ENCODE measurements around the gene VPS4A. TPM values are rescaled to one million over a fixed set of nuclear protein-coding genes. Genes with fewer than 3 reads are reported as not detected.
"Not testable (repeated sequence)": the region's sequence is repeated elsewhere in the genome, so short reads cannot be mapped to it uniquely, and the experiment has no call there.

Gene VPS4A
- total RNA-seq, 1 donor from 2014 or later: 25.6 TPM

- Histone ChIP-seq H3K27ac (ENCODE audit: low read depth, low read length) (no peak overlapping the region), H3K9ac (ENCODE audit: low read depth in 1 of 3, low read length in 3 of 3) (no peak overlapping the region), H3K4me1 (ENCODE audit: control insufficient read depth in 3 of 3, insufficient read depth in 3 of 3, low read length in 3 of 3) (peaks cover 4 to 7% (median 6%) of the 10 kb centered on the region in 3 donors), H3K4me3 (ENCODE audit: low read length in 3 of 3) (no peak overlapping the region), H3K9me3 (ENCODE audit: control insufficient read depth in 3 of 3, low read length in 3 of 3) (no peaks in the 10 kb centered on the region), H3K36me3 (ENCODE audit: control insufficient read depth in 3 of 3, insufficient read depth in 3 of 3, low read length in 3 of 3) (peaks cover 0 to 8% (median 3%) of the 10 kb centered on the region in 3 donors), H3K27me3 (ENCODE audit: control insufficient read depth in 3 of 3, insufficient read depth in 3 of 3, low read length in 3 of 3) (no peaks in the 10 kb centered on the region)
Observed at GRCh38 chr16:69283851-69284250, 27.3 kb upstream of the VPS4A start.

GRCh38 chr16:69285240-69285639, 25.9 kb upstream of the VPS4A start:
- Histone ChIP-seq H3K4me3 (ENCODE audit: low read length in 3 of 3) (no peak overlapping the region), H3K36me3 (ENCODE audit: control insufficient read depth in 3 of 3, insufficient read depth in 3 of 3, low read length in 3 of 3) (peaks cover 0 to 8% (median 3%) of the 10 kb centered on the region in 3 donors), H3K9me3 (ENCODE audit: control insufficient read depth in 3 of 3, low read length in 3 of 3) (no peaks in the 10 kb centered on the region), H3K9ac (ENCODE audit: low read depth in 1 of 3, low read length in 3 of 3) (no peak overlapping the region), H3K27ac (ENCODE audit: low read depth, low read length) (no peak overlapping the region), H3K4me1 (ENCODE audit: control insufficient read depth in 3 of 3, insufficient read depth in 3 of 3, low read length in 3 of 3) (peaks cover 4 to 7% (median 6%) of the 10 kb centered on the region in 3 donors), H3K27me3 (ENCODE audit: control insufficient read depth in 3 of 3, insufficient read depth in 3 of 3, low read length in 3 of 3) (no peaks in the 10 kb centered on the region)

DNA sequence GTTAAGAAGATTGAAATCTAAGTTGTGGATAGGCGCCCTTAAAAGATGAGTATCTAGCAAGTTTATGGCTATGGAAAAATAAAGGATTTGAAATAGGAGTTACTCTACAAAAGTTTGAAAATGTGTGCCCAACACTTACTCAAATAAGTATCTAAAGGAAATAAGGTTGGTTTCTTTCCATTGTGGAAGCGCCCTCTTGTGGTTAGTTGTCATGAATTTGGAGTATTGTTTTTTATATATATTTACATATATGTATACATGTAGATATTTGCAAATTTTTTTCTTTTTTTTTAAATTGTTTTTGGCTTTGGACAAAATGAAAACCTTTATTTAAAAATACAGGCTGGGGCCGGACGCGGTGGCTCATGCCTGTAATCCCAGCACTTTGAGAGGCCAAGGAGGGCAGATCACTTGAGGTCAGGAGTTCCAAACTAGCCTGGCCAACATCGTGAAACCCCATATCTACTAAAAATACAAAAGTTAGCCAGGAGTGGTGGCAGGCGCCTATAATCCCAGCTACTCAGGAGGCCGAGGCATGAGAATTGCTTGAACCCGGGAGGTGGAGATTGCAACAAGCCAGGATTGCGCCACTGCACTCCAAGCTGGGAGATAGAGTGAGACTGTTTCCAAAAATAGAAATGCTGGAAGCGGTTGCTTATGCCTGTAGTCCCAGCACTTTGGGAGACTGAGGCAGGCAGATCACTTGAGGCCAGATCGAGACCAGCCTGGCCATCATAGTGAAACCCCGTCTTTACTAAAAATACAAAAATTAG, 24.0 kb upstream of the VPS4A start:
- peaks cover 0 to 13% (median 3%) of the 10 kb centered on the region in 3 donors for H3K36me3 ChIP-seq (ENCODE audit: control insufficient read depth in 3 of 3, insufficient read depth in 3 of 3, low read length in 3 of 3)
- H3K27me3 ChIP-seq (ENCODE audit: control insufficient read depth in 3 of 3, insufficient read depth in 3 of 3, low read length in 3 of 3): no peaks in the 10 kb centered on the region
- peaks cover 4 to 7% (median 6%) of the 10 kb centered on the region in 3 donors for H3K4me1 ChIP-seq (ENCODE audit: control insufficient read depth in 3 of 3, insufficient read depth in 3 of 3, low read length in 3 of 3)
- H3K9ac ChIP-seq (ENCODE audit: low read depth in 1 of 3, low read length in 3 of 3): no peak overlapping the region
- no peaks in the 10 kb centered on the region for H3K9me3 ChIP-seq (ENCODE audit: control insufficient read depth in 3 of 3, low read length in 3 of 3)
- peak overlapping the region; percentile 52 for H3K27ac ChIP-seq (ENCODE audit: low read depth, low read length)
- H3K4me3 ChIP-seq (ENCODE audit: low read length in 3 of 3): no peak overlapping the region

GRCh38 chr16:69291657-69292056, 19.5 kb upstream of the VPS4A start:
- H3K4me1 ChIP-seq (ENCODE audit: control insufficient read depth in 3 of 3, insufficient read depth in 3 of 3, low read length in 3 of 3); H3K4me3 ChIP-seq (ENCODE audit: low read length in 3 of 3); H3K9ac ChIP-seq (ENCODE audit: low read depth in 1 of 3, low read length in 3 of 3); H3K27me3 ChIP-seq (ENCODE audit: control insufficient read depth in 3 of 3, insufficient read depth in 3 of 3, low read length in 3 of 3); H3K27ac ChIP-seq (ENCODE audit: low read depth, low read length); H3K36me3 ChIP-seq (ENCODE audit: control insufficient read depth in 3 of 3, insufficient read depth in 3 of 3, low read length in 3 of 3); H3K9me3 ChIP-seq (ENCODE audit: control insufficient read depth in 3 of 3, low read length in 3 of 3): not testable (repeated sequence)

- no peak overlapping the region for H3K4me3 ChIP-seq (ENCODE audit: low read length in 3 of 3)
- H3K27me3 ChIP-seq (ENCODE audit: control insufficient read depth in 3 of 3, insufficient read depth in 3 of 3, low read length in 3 of 3): no peaks in the 10 kb centered on the region
- H3K9ac ChIP-seq (ENCODE audit: low read depth in 1 of 3, low read length in 3 of 3): no peak overlapping the region
- peaks cover 0 to 5% (median 0%) of the 10 kb centered on the region in 3 donors for H3K36me3 ChIP-seq (ENCODE audit: control insufficient read depth in 3 of 3, insufficient read depth in 3 of 3, low read length in 3 of 3)
- H3K4me1 ChIP-seq (ENCODE audit: control insufficient read depth in 3 of 3, insufficient read depth in 3 of 3, low read length in 3 of 3): no peaks in the 10 kb centered on the region
- H3K9me3 ChIP-seq (ENCODE audit: control insufficient read depth in 3 of 3, low read length in 3 of 3): no peaks in the 10 kb centered on the region
- H3K27ac ChIP-seq (ENCODE audit: low read depth, low read length): no peak overlapping the region
Observed at GRCh38 chr16:69293401-69293800, 17.7 kb upstream of the VPS4A start.

DNA sequence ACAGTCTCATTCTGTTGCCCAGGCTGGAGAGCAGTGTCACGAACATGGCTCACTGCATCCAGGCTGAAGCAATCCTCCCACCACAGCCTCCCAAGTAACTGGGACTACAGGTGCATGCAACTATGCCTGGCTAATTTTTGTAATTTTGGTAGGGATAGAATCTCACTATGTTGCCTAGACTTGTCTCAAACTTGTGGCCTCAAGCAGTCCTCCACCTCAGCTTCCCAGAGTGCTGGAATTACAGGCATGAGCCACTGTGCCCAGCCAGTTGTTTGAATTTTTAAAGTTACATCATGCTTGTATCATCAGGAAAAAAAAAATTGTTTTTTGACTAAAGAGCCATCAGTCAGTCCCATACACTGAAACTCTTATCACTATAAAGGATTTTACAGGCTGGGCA, 17.1 kb upstream of the VPS4A start:
- Histone ChIP-seq H3K27ac (ENCODE audit: low read depth, low read length) (no peak overlapping the region), H3K9me3 (ENCODE audit: control insufficient read depth in 3 of 3, low read length in 3 of 3) (no peaks in the 10 kb centered on the region), H3K36me3 (ENCODE audit: control insufficient read depth in 3 of 3, insufficient read depth in 3 of 3, low read length in 3 of 3) (peaks cover 0 to 5% (median 0%) of the 10 kb centered on the region in 3 donors), H3K9ac (ENCODE audit: low read depth in 1 of 3, low read length in 3 of 3) (no peak overlapping the region), H3K27me3 (ENCODE audit: control insufficient read depth in 3 of 3, insufficient read depth in 3 of 3, low read length in 3 of 3) (no peaks in the 10 kb centered on the region), H3K4me1 (ENCODE audit: control insufficient read depth in 3 of 3, insufficient read depth in 3 of 3, low read length in 3 of 3) (no peaks in the 10 kb centered on the region), H3K4me3 (ENCODE audit: low read length in 3 of 3) (no peak overlapping the region)

DNA sequence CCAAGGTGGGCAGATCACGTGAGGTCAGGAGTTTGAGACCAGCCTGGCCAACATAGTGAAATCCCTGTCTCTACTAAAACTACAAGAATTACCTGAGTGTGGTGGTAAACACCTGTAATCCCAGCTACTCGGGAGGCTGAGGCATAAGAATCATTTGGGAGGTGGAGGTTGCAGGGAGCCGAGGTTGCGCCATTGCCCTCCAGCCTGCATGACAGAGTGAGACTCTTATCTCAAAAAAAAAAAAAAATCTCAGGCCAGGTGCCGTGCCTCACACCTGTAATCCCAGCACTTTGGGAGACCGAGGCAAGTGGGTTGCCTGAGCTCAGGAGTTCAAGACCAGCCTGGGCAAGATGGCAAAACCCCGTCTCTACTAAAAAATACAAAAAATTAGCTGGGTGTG, 14.4 kb upstream of the VPS4A start:
- H3K27ac ChIP-seq (ENCODE audit: low read depth, low read length); H3K9me3 ChIP-seq (ENCODE audit: control insufficient read depth in 3 of 3, low read length in 3 of 3); H3K4me1 ChIP-seq (ENCODE audit: control insufficient read depth in 3 of 3, insufficient read depth in 3 of 3, low read length in 3 of 3); H3K4me3 ChIP-seq (ENCODE audit: low read length in 3 of 3); H3K27me3 ChIP-seq (ENCODE audit: control insufficient read depth in 3 of 3, insufficient read depth in 3 of 3, low read length in 3 of 3); H3K9ac ChIP-seq (ENCODE audit: low read depth in 1 of 3, low read length in 3 of 3): not testable (repeated sequence)
- peaks cover 0 to 16% (median 3%) of the 10 kb centered on the region in 3 donors for H3K36me3 ChIP-seq (ENCODE audit: control insufficient read depth in 3 of 3, insufficient read depth in 3 of 3, low read length in 3 of 3)

DNA sequence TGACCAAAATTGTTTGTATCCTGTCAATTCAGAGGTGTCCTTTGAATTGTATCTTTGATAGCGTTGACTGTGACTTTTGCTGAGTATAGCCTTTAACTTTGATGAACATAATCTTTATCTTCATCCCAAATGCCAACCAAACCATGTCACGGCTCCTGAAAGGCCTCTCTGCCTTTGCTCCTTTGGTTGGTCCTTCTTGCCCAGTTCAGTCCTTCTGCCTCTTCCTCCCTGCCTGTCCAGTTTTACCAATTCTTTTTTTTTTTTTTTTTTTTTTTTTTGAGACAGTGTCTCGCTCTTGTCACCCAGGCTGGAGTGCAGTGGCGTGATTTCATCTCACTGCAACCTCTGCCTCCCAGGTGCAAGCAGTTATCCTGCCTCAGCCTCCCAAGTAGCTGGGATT, 12.9 kb upstream of the VPS4A start:
- H3K4me1 ChIP-seq (ENCODE audit: control insufficient read depth in 3 of 3, insufficient read depth in 3 of 3, low read length in 3 of 3): no peaks in the 10 kb centered on the region
- H3K27ac ChIP-seq (ENCODE audit: low read depth, low read length): no peak overlapping the region
- H3K27me3 ChIP-seq (ENCODE audit: control insufficient read depth in 3 of 3, insufficient read depth in 3 of 3, low read length in 3 of 3): no peaks in the 10 kb centered on the region
- peaks cover 0 to 21% (median 3%) of the 10 kb centered on the region in 3 donors for H3K36me3 ChIP-seq (ENCODE audit: control insufficient read depth in 3 of 3, insufficient read depth in 3 of 3, low read length in 3 of 3)
- H3K4me3 ChIP-seq (ENCODE audit: low read length in 3 of 3): no peak overlapping the region
- no peaks in the 10 kb centered on the region for H3K9me3 ChIP-seq (ENCODE audit: control insufficient read depth in 3 of 3, low read length in 3 of 3)
- no peak overlapping the region for H3K9ac ChIP-seq (ENCODE audit: low read depth in 1 of 3, low read length in 3 of 3)

DNA sequence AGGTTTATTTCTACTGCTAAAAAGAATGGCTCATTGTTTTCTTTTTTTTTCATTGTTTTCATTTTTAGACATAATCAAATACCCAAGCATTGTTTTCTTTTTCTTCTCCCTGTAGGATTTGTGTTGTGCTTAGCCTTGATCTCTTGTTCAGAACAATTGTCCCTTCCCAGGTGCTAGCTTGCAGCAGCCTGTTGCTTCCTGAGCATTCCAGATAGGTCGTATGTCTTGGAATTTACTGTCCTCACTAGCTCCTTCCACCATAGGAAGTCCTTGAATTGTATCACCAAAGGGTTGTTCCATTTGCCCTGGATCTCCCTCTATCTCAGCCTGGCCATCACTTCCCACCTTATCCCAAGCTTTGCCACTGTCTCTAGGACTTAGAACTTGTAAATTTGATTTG, 10.0 kb upstream of the VPS4A start:
- Histone ChIP-seq H3K4me1 (ENCODE audit: control insufficient read depth in 3 of 3, insufficient read depth in 3 of 3, low read length in 3 of 3) (no peaks in the 10 kb centered on the region), H3K4me3 (ENCODE audit: low read length in 3 of 3) (no peak overlapping the region), H3K36me3 (ENCODE audit: control insufficient read depth in 3 of 3, insufficient read depth in 3 of 3, low read length in 3 of 3) (peaks cover 0 to 21% (median 3%) of the 10 kb centered on the region in 3 donors), H3K27ac (ENCODE audit: low read depth, low read length) (no peak overlapping the region), H3K9ac (ENCODE audit: low read depth in 1 of 3, low read length in 3 of 3) (no peak overlapping the region), H3K9me3 (ENCODE audit: control insufficient read depth in 3 of 3, low read length in 3 of 3) (no peaks in the 10 kb centered on the region), H3K27me3 (ENCODE audit: control insufficient read depth in 3 of 3, insufficient read depth in 3 of 3, low read length in 3 of 3) (no peaks in the 10 kb centered on the region)

DNA sequence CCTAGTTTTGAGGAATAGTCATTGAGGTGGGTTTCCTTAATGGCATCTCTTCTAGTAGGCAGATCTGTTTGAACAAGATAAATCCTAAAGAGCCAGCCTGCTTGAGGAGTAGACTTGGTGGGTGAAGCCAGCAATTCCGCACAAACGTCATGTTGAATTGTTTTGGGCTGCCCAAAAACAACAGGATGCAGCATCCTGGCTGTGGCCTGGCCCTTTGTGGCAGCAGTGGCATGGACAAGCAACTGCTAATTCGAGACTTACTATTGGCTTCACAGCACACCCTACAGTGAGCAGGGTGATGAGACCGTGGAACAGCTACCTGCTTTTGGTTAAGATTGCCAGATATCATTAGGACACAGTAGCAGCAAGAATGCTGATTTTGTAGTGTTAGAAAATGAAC, 9.3 kb upstream of the VPS4A start:
- Histone ChIP-seq H3K9ac (ENCODE audit: low read depth in 1 of 3, low read length in 3 of 3) (no peak overlapping the region), H3K4me1 (ENCODE audit: control insufficient read depth in 3 of 3, insufficient read depth in 3 of 3, low read length in 3 of 3) (no peaks in the 10 kb centered on the region), H3K27ac (ENCODE audit: low read depth, low read length) (no peak overlapping the region), H3K4me3 (ENCODE audit: low read length in 3 of 3) (no peak overlapping the region), H3K9me3 (ENCODE audit: control insufficient read depth in 3 of 3, low read length in 3 of 3) (no peaks in the 10 kb centered on the region), H3K36me3 (ENCODE audit: control insufficient read depth in 3 of 3, insufficient read depth in 3 of 3, low read length in 3 of 3) (peaks cover 0 to 21% (median 3%) of the 10 kb centered on the region in 3 donors), H3K27me3 (ENCODE audit: control insufficient read depth in 3 of 3, insufficient read depth in 3 of 3, low read length in 3 of 3) (no peaks in the 10 kb centered on the region)

All from skeletal muscle tissue (tissue), 4 donors.